ENCODE data around the gene ZNRF1.
A peak's percentile ranks its signal among the peaks of the same experiment; 100 is the strongest.

The ZNRF1 gene

GRCh38 chr16:75151798-75152197 is 153.0 kb downstream of the ZNRF1 start:
- H3K36me3 Mint-ChIP-seq = peaks cover 27% of the 10 kb centered on the region

GRCh38 chr16:75152635-75153034 is 153.8 kb downstream of the ZNRF1 start:
- H3K4me1 Mint-ChIP-seq (ENCODE audit: low read depth) = peaks cover 28% of the 10 kb centered on the region
- H3K27ac Mint-ChIP-seq = peak overlapping the region; percentile 64
- peak overlapping the region; percentile 44 for H3K4me3 Mint-ChIP-seq
- peaks cover 30% of the 10 kb centered on the region for H3K36me3 Mint-ChIP-seq
- peaks cover 18% of the 10 kb centered on the region for H3K9me3 Mint-ChIP-seq (ENCODE audit: low read depth)
- H3K27me3 Mint-ChIP-seq = no peaks in the 10 kb centered on the region

More at GRCh38 chr16:75151798-75152197, 153.0 kb downstream of the ZNRF1 start:
- Mint-ChIP-seq H3K9me3 (ENCODE audit: low read depth) (peaks cover 18% of the 10 kb centered on the region), H3K27me3 (no peaks in the 10 kb centered on the region), H3K4me3 (peak overlapping the region; percentile 44), H3K27ac (peak overlapping the region; percentile 64), H3K4me1 (ENCODE audit: low read depth) (peaks cover 28% of the 10 kb centered on the region)

DNA sequence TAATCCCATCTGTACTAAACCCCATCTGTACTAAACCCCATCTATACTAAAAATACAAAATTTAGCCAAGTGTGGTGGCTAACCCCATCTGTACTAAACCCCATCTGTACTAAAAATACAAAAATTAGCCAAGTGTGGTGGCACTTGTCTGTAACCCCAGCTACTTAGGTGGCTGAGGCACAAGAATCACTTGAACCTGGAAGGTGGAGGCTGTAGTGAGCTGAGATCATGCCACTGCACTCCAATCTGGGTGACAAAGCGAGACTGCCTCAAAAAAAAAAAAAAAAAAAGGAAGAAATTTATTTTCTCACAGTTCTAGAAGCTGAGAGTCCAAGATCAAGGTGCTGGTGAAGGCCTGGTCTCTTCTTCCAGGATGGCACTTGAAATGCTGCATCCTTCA is 161.6 kb downstream of the ZNRF1 start:
- peaks cover 30% of the 10 kb centered on the region for H3K36me3 Mint-ChIP-seq
- H3K27me3 Mint-ChIP-seq = no peaks in the 10 kb centered on the region

More for the DNA sequence above, 161.6 kb downstream of the ZNRF1 start:
- H3K4me3 Mint-ChIP-seq = no peak overlapping the region
- H3K9me3 Mint-ChIP-seq (ENCODE audit: low read depth) = peaks cover 4% of the 10 kb centered on the region
- H3K27ac Mint-ChIP-seq = no peak overlapping the region
- peaks cover 2% of the 10 kb centered on the region for H3K4me1 Mint-ChIP-seq (ENCODE audit: low read depth)
